ENCODE results near the gene KCNH1.

DNA sequence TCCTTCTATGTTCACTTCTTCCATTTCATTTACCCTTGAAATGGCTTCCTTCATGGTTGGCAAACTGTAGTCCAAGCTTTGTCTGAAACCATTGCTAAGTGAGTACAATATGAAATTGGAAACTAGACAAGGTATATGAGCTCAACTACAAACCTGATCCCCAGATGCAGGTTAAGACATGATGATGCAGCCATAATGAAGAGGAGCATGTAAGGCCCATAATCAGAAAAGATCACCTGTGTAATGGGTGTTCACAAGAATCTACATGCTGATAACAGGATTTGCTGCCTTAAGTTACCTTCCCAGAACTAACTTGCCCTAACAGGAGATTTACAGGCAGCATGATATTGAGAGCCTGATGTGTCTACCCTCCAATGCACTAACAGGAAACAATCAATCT, 153.9 kb downstream of the KCNH1 start:
- TF ChIP-seq, protein P1, sequence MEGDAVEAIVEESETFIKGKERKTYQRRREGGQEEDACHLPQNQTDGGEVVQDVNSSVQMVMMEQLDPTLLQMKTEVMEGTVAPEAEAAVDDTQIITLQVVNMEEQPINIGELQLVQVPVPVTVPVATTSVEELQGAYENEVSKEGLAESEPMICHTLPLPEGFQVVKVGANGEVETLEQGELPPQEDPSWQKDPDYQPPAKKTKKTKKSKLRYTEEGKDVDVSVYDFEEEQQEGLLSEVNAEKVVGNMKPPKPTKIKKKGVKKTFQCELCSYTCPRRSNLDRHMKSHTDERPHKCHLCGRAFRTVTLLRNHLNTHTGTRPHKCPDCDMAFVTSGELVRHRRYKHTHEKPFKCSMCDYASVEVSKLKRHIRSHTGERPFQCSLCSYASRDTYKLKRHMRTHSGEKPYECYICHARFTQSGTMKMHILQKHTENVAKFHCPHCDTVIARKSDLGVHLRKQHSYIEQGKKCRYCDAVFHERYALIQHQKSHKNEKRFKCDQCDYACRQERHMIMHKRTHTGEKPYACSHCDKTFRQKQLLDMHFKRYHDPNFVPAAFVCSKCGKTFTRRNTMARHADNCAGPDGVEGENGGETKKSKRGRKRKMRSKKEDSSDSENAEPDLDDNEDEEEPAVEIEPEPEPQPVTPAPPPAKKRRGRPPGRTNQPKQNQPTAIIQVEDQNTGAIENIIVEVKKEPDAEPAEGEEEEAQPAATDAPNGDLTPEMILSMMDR (conservative IDR thresholded peaks at IDR 0.05), result no peak
- TF ChIP-seq ZFX (IDR thresholded peaks at IDR 0.05), result no peak
